HG03064 (cell line): ENCODE measurements around the gene RHEBL1.
A peak's percentile ranks its signal among the peaks of the same experiment; 100 is the strongest.
"Not testable (repeated sequence)": the region's sequence is repeated elsewhere in the genome, so short reads cannot be mapped to it uniquely, and the experiment has no call there.

Experiments
- ATAC-seq: cut with Tn5 transposase; IDR thresholded peaks from one replicate; pipeline ENCODE4 v1.9.1; 2021; ENCODE audit warnings: low read depth; ENCODE audit not compliant: unreplicated experiment

The RHEBL1 gene

GRCh38 chr12:49089821-49090773 is 20.3 kb upstream of the RHEBL1 start:
- no peak for ATAC-seq

- ATAC-seq: no peak
Measured at GRCh38 chr12:49088932-49089330, 19.2 kb upstream of the RHEBL1 start.

- ATAC-seq: peak; percentile 84
Measured at GRCh38 chr12:49088150-49088931, 18.6 kb upstream of the RHEBL1 start.

GRCh38 chr12:49086116-49086515 is 16.3 kb upstream of the RHEBL1 start:
- ATAC-seq: no peak

GRCh38 chr12:49084438-49084837 is 14.7 kb upstream of the RHEBL1 start:
- no peak for ATAC-seq

GRCh38 chr12:49079793-49080192 is 10.0 kb upstream of the RHEBL1 start:
- ATAC-seq: no peak

GRCh38 chr12:49070971-49071370 is 1.2 kb upstream of the RHEBL1 start:
- no peak for ATAC-seq

- no peak for ATAC-seq
Measured at GRCh38 chr12:49068879-49069506, 786 bp downstream of the RHEBL1 start.

- no peak for ATAC-seq
Measured at GRCh38 chr12:49066120-49066519, 3.7 kb downstream of the RHEBL1 start.

GRCh38 chr12:49064767-49065152 is 5.0 kb downstream of the RHEBL1 start:
- no peak for ATAC-seq

- not testable (repeated sequence) for ATAC-seq
Measured at GRCh38 chr12:49061916-49062315, 7.9 kb downstream of the RHEBL1 start.

- ATAC-seq: no peak
Measured at GRCh38 chr12:49061157-49061650, 8.6 kb downstream of the RHEBL1 start.

- no peak for ATAC-seq
Measured at GRCh38 chr12:49060237-49061156, 9.3 kb downstream of the RHEBL1 start, which contains the start of gene KMT2D. KMT2D (minus strand) TSS chr12:49060794; CDS start chr12:49055324, 5,470 bp downstream.

GRCh38 chr12:49059299-49060171 is 10.2 kb downstream of the RHEBL1 start:
- ATAC-seq: no peak

GRCh38 chr12:49059045-49059298 is 10.8 kb downstream of the RHEBL1 start:
- ATAC-seq: no peak

GRCh38 chr12:49058366-49059044 is 11.3 kb downstream of the RHEBL1 start:
- no peak for ATAC-seq

GRCh38 chr12:49057888-49058287 is 11.9 kb downstream of the RHEBL1 start:
- no peak for ATAC-seq

- no peak for ATAC-seq
Measured at GRCh38 chr12:49055978-49056754, 13.6 kb downstream of the RHEBL1 start.
